Endometrium (tissue), 2 donors: ENCODE measurements around the gene ALOX5.
"Not testable (repeated sequence)": the region's sequence is repeated elsewhere in the genome, so short reads cannot be mapped to it uniquely, and the experiment has no call there.

Experiments used
- FAIRE-seq: peaks from 2 replicates; lab custom pipeline; 2012; peaks lifted over from hg19 to GRCh38; lab: Jason Lieb, UNC
- donor health status: control.
- donor health status: control.

The ALOX5 gene

DNA sequence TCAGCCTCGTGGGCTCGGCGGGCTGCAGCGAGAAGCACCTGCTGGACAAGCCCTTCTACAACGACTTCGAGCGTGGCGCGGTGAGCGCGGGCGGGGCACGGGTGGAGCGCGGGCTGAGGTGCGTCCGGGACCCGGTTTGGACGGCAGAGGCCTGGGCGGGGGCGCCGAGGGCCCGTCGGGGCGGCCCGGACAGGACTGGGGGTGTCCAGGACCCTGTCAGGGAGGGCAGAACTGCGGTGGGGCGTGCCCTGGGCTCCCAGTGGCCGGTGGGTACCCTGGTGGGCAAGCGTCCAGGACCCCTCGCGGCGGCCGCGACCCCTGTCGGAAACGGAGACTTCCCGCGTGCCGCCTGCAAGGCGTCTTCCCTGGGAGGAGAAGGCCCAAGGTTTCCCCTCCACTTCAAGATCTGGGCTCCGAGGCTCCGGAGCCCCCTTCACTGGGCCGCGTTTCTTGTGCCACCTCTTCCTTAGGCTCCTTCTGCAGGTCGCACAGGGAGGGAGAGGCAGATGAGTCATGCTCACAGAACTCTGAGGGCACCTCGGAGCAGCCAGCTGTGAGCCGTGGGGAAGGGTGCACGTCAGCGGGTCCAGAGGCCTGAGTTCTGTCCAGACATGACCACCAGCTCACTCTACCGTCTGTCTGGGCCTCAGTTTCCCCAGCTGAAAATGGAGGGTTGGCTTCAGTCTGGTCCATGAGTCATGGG, 485 bp downstream of the ALOX5 start:
- FAIRE-seq, result no peak

DNA sequence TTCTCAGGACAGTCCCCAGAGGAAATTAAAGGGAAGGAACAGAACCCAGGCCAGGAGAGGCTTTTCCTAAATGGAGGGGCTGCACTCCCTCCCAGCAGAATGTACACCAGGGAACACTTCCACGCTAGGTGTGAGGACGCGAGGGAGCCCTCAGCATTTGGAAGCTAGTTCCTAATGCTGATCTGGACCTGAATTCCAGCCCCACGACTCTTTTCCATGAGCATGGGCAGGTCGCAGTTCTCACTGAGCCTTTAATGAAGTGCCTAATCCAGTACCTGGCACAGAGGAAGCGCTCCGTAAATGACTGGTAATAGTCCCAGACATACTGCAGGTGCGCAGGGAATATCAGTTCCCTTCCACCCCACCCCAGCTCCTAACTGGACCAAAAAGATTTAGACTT, 1.1 kb downstream of the ALOX5 start:
- FAIRE-seq, result no peak

DNA sequence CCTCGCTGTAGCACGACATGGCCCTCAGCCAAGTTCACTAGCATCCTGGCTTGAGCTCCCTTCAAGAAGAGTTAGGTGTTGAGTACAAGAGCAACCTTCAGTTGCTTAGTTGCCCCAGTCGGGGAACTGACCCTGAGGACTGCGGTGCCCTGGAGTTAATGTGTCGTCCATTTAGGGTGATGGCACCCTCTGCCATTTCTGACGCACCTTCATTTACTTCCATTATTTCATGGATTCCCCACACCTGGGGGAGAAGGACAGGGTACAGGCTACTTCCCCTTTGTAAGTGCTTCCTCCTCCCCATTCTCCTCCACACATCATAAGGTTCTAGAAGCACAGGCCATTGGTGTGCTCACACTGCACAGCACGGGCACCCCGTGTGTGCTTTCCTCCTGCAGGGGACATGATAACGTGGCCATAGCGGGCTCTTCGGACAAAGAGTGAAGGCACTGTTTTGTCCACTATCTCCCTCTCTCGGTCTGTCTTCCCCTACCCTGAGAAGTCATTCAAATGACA, 1.8 kb downstream of the ALOX5 start:
- no peak for FAIRE-seq

DNA sequence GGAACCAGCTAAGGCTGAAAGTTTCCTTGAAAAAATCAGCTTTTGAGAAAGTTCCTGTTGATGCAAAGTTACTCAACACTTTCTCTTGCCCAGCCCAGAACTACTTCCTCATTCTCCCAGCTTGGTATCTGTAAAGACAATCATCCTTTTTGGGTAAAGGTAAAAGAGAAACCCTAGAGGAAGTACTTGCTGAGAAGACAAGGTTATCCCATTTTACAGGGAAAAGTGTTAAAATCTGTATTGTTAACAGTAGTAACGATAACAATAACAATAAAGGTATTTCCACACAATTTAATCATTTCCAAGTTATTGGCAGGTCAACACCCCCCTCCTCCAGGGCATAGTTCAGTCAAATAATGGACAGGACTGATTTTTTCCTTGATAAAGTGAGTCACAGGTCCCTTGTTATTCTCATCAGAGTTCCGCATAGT, 2.4 kb downstream of the ALOX5 start:
- no peak for FAIRE-seq

DNA sequence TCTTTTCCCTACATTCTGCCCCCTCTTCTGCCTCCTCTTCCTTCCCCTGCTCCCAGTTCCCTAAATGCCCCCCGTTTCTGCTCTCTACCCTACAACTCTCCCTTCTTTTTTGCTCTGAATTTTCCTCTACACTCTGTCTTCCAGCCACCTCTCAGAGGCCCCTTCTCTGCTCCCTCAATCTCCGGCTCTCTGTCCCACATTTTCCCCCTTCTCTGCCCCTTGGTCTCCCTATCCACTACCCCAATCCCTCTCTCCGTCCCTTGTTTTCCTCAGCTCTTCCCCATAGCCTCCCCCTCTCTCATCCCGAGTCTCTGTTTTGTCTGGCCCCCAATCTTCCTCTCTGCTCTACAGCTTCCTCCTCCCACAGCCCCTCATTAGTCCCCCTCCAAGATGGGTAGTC, 3.3 kb downstream of the ALOX5 start:
- FAIRE-seq, result no peak

- FAIRE-seq, result no peak
Measured at GRCh38 chr10:45377858-45378257, 3.8 kb downstream of the ALOX5 start.

DNA sequence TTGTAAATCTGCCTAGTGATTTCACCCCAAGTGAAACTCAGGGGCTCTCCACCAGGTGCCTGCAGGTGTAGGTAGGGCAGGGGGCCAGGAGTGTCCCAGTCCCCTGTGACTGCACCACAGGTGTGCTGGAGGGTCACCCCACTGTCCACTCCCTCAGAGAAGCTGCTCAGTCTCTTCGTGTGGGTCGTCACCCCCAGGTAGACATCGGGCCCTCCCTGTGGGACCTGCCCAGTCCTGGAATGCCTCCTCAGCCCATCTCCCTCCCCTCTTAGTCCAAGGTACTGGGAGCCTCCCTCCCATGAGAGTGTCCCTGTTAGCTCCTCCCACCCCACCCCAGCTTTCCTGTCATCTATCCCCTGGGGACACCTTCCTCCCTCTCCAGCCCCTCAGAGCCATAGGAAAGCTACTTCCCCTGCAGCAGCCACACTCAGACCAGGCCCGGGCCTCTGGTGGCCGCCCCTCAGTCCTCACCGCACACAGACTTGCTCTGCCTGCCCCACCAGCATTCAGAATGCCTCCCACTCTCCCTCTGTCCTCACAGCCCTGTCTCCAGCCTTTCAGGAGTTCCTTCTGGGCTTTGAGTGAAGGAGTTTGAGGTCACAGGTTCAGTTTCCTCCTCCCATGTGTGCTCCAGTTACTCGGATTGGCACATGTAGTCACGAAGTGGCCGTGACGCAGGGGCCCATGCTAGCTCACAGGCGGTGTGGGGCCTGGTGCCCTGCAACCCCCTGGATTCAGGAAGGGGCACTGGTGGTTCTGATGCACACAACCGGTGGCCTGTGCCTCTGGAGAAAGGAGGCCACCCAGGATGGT, 5.1 kb downstream of the ALOX5 start:
- FAIRE-seq, result no peak

DNA sequence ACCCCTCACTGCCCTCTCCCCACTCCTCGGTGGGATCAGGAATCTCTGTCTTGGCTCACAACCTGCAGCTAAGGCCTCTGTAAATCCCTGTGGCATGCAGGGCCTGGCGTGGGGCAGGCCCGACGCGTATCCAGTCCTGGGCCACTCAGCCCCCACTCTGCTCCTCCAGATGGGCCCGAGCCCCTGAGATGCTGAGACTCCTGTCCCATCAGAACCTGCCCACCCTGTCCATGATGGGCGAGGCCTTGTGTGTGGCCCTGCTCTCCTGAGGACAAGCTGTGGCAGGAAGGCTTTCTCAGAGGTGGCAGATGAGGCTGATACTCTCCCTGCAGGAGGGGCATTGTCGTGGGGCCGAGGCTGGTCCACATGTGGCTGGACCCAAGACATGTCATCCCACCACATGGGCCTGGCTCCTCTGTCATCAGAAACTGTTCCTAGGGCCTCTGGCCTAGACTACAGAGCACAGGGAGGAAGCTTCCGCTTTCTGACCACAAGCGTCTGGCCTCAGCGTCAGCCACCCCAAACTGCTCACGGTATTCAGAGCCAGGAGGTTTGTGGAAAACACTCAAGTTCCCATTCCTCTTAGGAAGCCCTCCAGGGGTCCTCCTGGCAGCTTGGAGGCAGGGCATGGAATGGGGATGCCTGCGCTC, 6.0 kb downstream of the ALOX5 start:
- FAIRE-seq, result no peak

GRCh38 chr10:45380903-45381620, 7.0 kb downstream of the ALOX5 start:
- FAIRE-seq, result no peak

- FAIRE-seq, result no peak
Measured at GRCh38 chr10:45382591-45382990, 8.6 kb downstream of the ALOX5 start.

GRCh38 chr10:45383682-45384330, 9.8 kb downstream of the ALOX5 start:
- FAIRE-seq, result no peak

DNA sequence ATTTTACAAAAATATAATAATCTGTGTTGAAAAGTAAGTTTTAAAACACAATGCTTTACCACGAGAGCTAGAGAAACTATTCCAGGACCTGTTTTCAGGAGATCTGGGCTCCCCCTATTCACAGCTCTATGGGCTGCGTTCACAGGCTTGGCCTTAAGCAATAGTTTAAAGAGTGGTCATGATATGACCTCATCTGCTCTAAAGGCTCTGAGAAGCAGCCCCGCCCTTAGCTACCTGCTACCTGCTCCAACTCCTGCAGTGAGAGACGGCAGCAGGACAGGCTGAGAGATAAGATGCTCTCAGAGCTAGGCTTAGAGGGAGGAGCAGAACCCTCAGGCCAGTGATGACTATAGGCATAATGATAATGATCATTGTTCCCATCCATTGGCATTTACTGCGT, 12.6 kb downstream of the ALOX5 start:
- FAIRE-seq, result no peak

GRCh38 chr10:45387096-45387893, 13.3 kb downstream of the ALOX5 start:
- no peak for FAIRE-seq

- not testable (repeated sequence) for FAIRE-seq
Measured at GRCh38 chr10:45389671-45390070, 15.7 kb downstream of the ALOX5 start.

GRCh38 chr10:45391636-45392035, 17.6 kb downstream of the ALOX5 start:
- FAIRE-seq, result not testable (repeated sequence)

DNA sequence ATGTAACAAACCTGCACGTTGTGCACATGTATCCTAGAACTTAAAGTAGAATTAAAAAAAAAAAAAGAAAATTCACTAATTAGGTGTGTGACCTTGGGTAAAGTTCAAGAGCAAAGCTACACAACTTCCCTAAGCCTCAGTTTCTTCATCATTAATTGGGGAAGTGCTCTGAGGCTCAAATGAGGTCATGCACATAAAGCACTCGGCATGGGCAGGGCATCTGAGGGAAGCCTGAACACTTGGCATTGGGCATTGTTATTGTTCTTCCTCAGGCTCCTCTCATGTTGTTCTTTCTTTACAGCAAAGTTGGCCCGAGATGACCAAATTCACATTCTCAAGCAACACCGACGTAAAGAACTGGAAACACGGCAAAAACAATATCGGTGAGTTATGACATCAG, 21.5 kb downstream of the ALOX5 start:
- no peak for FAIRE-seq

DNA sequence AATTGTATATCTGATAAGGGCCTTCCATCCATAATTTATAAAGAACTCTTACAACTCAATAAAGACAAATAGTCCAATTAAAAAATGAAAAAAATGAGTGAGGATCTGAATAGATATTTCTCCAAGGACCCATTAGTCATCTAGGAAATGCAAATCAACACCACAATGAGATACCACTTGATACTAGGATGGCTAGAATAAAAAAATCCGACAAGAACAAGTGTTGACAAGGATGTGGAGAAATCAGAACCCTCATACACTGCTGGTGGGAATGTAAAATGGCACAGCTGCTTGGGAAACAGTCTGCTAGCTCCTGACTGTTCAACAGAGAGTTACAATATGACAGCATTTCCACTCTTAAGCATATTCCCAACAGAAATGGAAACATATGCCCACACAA, 24.6 kb downstream of the ALOX5 start:
- no peak for FAIRE-seq

- no peak for FAIRE-seq
Measured at GRCh38 chr10:45399113-45399512, 25.1 kb downstream of the ALOX5 start.

DNA sequence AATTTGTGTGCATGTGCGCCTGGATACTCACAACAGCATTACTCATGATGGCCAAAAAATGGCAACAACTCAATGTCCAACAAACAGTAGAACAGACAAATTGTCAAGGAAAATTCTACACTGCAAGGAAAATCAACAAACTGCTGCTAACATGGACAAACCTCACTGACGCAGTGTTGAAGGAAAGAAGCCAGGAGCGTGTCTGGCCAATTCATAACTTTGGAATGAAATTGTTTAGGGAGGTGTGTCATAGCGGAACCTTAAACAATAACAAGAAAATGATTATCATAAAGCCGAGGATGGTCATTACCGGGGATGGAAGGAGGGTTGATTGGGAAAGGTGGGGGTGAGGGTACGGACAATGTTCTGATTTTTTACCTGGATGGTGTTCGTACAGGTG, 29.1 kb downstream of the ALOX5 start:
- FAIRE-seq, result no peak

DNA sequence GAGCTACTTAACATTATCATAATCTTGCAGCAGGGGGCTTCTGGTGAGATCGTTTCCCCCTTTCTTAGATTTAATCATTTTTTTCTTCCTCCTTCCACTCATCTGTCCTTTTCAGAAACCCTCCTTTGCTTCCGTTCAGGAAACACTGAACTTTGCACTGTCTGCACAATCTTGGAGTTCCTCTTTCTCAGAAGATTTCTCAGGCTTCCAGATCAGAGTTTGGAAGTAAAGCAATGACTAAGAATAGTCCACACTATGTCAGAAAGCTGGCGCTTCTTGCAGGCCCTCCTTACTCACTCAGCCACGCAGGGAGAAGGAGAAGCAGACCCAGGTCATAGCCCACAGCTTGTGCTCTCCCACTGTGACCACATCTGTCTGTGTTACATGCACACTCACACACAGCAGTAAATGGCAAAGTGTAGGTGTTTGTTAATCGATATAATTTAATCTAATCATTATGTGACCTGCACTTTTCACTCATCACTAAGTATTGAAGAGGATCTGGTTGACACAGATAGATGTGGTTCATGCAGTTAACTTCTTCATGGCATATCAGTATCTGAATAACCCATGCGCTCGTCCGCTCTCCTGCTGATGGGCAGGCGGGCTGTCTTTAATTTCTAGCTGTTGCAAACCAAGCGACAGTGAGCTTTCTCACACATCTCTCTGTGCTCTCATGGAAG, 30.2 kb downstream of the ALOX5 start:
- no peak for FAIRE-seq
